A204.1 (cell line): Measurements from ENCODE around the gene PALMD.

ENCODE experiments used
- FAIRE-seq: peaks from 2 replicates; lab custom pipeline; 2012; peaks lifted over from hg19 to GRCh38; lab: Jason Lieb, UNC

PALMD gene, protein sequence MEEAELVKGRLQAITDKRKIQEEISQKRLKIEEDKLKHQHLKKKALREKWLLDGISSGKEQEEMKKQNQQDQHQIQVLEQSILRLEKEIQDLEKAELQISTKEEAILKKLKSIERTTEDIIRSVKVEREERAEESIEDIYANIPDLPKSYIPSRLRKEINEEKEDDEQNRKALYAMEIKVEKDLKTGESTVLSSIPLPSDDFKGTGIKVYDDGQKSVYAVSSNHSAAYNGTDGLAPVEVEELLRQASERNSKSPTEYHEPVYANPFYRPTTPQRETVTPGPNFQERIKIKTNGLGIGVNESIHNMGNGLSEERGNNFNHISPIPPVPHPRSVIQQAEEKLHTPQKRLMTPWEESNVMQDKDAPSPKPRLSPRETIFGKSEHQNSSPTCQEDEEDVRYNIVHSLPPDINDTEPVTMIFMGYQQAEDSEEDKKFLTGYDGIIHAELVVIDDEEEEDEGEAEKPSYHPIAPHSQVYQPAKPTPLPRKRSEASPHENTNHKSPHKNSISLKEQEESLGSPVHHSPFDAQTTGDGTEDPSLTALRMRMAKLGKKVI

DNA sequence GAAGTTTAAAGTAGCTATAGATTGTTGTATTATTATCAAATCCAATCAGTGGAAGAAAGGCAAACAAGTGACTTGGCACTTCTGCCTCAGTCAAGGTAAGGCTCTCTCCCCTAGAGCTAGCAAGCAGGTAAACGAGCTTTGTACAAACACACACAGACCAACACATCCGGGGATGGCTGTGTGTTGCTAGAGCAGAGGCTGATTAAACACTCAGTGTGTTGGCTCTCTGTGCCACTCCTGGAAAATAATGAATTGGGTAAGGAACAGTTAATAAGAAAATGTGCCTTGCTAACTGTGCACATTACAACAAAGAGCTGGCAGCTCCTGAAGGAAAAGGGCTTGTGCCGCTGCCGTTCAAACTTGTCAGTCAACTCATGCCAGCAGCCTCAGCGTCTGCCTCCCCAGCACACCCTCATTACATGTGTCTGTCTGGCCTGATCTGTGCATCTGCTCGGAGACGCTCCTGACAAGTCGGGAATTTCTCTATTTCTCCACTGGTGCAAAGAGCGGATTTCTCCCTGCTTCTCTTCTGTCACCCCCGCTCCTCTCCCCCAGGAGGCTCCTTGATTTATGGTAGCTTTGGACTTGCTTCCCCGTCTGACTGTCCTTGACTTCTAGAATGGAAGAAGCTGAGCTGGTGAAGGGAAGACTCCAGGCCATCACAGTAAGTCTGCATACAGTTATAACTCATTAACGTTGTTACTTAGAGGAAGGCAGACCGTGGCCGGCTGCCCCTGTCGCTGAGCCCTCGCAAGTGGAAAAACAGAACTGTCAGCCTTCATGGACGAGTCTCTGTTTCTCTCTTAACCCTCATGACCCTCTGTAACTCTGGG, at the start of gene PALMD:
TSS of gene PALMD (plus strand) at position 415 of the 833 bp plus-strand sequence. CDS start at position 620, 205 bp downstream.
- FAIRE-seq = no peak

GRCh38 chr1:99598738-99599411, 47.0 kb upstream of the PALMD start:
- no peak for FAIRE-seq

DNA sequence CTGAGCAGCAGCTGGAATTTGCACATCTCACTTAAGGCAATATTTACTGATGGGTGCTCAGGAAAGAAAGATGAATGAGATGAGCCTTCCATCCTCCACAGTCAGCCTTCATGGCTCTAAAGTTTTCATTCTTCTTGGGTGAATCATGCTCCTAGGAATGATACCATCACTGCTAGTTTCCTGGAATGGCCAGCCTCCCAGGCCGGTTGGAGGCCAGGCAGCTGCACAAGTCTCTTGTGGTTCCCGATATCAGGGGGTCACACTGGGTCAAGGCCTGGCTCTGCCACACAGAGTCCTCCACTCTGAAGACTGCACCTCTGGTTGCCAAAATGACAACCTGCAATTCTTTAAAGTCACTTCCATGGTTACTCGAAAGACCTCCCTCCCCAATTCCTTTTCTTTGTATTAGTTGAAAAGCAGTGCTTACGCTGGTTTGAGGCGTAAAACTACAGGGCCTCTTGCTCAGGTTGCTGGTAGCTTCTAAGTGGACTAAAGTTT, 46.2 kb upstream of the PALMD start:
- no peak for FAIRE-seq

GRCh38 chr1:99600782-99601181, 45.1 kb upstream of the PALMD start:
- FAIRE-seq = no peak

GRCh38 chr1:99601208-99601607, 44.7 kb upstream of the PALMD start:
- no peak for FAIRE-seq

DNA sequence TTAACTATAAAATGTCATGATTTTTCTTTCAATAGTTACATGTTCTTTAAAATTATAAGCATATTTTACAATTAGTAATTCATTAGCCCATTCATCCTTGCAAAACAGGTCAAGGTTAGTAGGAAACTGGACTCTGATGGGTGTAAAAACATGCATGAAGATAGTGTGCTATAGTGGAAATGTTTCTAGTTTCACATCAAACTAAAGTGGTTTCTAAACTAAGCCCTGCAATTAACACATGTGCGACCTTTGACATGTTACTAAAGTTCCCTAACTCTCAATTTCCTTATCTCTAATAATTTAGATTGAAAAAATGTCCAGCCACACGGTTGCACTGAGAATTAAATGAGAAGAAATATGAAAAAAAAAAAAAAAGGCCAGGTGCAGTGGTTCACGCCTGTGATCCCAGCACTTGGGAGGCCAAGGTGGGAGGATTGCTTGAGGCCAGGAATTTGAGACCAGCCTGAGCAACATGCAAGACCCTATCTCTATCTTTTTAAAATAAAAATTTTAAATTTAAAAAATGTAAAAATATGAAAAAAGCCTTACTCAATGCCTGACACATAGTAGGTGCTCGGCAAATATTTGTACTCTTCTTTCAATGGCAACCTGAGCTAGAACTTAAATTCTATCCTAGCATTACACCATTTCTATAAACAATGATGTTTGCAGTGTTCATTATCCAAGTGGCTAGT, 44.1 kb upstream of the PALMD start:
- FAIRE-seq = no peak

GRCh38 chr1:99602404-99602969, 43.4 kb upstream of the PALMD start:
- no peak for FAIRE-seq

GRCh38 chr1:99603699-99604560, 42.0 kb upstream of the PALMD start:
- no peak for FAIRE-seq

DNA sequence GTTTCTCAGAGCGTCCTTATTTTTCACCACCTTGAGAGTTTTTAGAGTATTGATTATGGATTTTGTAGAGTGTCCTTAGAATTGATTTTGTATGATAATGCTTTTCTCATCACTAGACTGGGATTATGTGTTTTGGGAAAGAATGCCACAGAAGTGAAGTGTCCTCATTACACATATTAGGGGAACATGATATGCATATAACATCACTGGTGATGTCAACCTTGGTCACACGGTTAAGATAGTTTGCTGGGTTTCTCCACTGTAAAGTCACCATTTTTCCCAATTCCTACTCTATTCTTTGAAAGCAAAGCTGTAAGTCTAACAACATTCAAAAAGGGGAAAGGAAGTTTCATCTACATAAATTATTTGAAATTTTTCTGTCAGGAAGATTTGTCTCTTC, 39.6 kb upstream of the PALMD start:
- no peak for FAIRE-seq

DNA sequence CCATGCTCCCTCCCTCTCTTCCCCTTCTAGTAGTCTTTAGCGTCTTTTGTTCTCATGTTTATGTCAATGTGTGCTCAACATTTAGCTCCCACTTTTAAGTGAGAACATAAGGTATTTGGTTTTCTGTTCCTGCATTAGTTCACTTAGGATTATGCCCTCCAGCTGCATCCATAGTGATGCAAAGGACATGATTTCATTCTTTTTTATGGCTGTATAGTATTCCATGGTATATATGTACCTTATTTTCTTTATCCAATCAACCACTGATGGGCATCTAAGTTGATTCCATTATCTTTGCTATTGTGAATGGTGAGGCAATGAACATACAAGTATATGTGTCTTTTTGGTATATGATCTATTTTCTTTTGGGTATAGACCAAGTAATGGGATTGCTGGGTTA, 38.3 kb upstream of the PALMD start:
- no peak for FAIRE-seq

- FAIRE-seq = no peak
Observed at GRCh38 chr1:99608058-99608457, 37.9 kb upstream of the PALMD start.

DNA sequence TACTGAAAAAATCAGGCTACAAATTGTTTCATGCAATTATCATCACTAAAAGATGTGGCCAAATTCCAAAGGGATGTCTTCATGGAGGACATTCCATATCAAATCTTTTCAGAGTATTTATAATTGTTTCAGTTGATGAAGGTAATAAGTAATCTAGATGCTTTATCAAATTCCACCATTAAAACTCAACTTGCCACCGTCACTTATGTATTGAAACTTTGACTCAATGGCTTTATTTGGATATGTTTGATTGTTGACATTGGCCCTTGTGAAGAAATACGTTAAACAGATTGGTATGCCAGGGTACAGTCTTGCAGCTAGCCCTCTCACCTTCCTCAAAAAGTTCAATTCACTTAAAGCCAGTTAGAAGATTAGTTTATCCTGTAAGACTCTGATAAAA, 32.2 kb upstream of the PALMD start:
- FAIRE-seq = no peak

GRCh38 chr1:99614728-99615127, 31.2 kb upstream of the PALMD start:
- no peak for FAIRE-seq

DNA sequence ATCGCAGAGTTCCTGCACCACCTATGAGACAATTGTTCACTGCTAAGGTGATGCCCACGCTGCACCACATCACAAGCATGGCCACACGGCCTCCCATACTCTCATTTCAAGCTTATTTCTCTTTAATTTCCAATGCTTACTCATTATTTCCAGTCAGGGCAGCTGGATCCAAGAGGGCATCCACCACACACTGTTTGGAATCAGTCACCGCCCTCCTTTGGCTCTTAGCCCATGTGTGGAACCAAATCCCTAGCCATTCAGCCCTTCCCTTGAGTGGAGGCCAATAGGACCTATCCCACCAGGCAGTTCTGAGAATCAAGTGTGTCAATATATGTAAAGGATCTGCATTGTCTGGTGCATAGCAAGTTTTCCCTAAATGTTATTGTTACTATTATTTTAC, 26.3 kb upstream of the PALMD start:
- FAIRE-seq = no peak

GRCh38 chr1:99621340-99621901, 24.5 kb upstream of the PALMD start:
- FAIRE-seq = no peak

DNA sequence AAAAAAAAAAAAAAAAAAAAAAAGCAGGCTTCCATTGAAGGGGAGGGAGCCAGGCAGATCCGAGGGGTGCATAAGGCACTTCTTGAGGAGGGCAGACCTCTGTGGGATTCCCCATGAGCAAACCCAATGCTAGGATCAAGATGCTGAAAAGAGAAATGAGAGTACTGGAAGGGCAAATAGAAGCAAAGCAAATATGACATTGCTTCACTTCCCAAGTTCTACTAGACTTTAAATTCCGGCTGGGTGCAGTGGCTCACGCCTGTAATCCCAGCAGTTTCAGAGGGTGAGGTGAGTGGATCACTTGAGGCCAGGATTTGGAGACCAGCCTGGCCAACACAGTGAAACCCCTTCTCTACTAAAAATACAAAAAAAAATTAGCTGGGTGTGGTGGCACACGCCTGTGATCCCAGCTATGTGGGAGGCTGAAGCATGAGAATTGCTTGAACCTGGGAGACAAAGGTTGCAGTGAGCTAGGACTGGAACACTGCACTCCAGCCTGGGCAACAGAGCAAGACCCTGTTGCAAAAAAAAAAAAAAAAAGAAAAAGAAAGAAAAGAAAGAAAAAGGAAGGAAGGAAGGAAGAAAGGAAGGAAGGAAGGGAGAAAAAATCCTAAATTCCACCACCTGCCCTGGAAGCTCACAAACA, 23.1 kb upstream of the PALMD start:
- FAIRE-seq = no peak

DNA sequence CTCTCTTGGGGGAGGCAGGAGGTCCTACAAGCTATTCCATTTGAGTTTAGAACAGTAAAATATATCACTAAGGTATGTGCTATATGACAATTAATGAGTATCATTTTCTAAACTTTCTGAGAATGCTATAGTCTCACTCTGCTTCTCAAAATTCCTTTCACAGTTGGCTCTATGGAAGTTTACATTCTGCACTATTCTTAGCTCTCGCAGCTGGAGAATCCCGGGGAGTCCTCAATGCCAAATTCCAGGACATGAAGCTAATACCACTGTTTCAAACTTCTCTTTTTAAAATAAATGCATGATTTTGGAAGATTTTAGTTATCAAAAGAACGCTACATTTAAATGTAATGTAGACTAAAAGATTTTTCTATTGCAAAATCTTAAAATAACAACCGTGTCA, 22.4 kb upstream of the PALMD start:
- no peak for FAIRE-seq

DNA sequence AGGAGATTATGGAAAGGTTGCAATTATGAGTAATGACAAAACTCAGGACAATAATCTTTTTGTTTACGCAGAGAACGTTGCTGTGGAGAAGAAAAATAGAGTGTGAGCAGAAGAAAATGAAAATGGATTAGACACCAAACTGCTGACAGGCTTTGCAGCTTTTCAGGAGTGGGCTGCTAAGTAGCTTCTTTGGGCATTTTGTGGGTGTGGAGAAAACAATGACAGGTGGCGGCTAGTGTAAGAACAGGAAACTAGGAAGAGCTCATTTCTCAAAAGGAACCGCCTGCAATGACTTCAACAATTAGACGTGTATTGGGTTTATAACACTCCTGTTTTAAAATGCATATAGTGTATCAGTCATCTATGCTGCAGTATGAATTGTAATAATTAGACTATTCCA, 18.3 kb upstream of the PALMD start:
- FAIRE-seq = no peak

DNA sequence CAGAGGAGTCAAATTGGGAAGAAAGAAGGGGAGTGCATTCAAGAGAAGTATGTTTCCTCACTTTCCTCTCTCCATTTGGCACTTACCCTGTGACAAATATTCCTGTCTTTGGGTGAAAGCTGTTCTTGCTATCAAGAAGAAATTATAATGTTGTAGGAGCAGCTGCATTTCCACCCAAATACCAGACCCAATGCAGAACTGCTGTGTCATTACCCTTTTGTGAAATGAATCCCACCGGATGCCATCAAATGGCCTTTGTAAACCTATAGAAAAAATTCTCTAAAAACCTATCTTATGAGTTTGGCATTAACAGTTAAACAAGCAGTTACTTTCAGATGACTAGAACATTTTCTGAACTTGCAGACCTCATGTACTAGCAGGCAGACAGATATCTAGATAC, 16.7 kb upstream of the PALMD start:
- no peak for FAIRE-seq
